OCI-LY7 (cell line): ENCODE measurements around the gene ZNF581.

ENCODE experiments used
- CTCF ChIP-seq: fragments of 200-600 bp; sonication (generic); conservative IDR thresholded peaks from 2 replicates; pipeline ENCODE4 v1.5.1; 2014; ENCODE audit warnings: mild to moderate bottlenecking, antibody characterized with exemption, low read length, moderate library complexity, mixed read lengths
- EZH2phosphoT487 ChIP-seq: fragments of 200-600 bp; sonication (generic); IDR thresholded peaks from 2 replicates; pipeline ENCODE4 v1.6.1; 2018; ENCODE audit warnings: low read depth, borderline replicate concordance, mild to moderate bottlenecking, mixed run types, antibody characterized with exemption, low read length, moderate library complexity, mixed read lengths

- TF ChIP-seq CTCF = no peak
- TF ChIP-seq EZH2phosphoT487 = no peak
Observed at GRCh38 chr19:55681131-55682092, 38.0 kb downstream of the ZNF581 start.
